Gastrocnemius medialis (tissue), 4 donors: ENCODE data around the gene IQCK.

Experiments used
- CTCF ChIP-seq, 5 experiments: fragments of 450-650 bp in 3 of 5; fragments of 200-600 bp in 2 of 5; sonication (generic) in 2 of 5; IDR thresholded peaks in 4 of 5; conservative IDR thresholded peaks in 1 of 5; 1 replicate in 4 of 5; 2 replicates in 1 of 5; pipeline ENCODE4 v1.5.1; 2016 to 2019; ENCODE audit warnings: antibody characterized with exemption in 5 of 5, mild to moderate bottlenecking in 3 of 5, moderate library complexity in 3 of 5
- POLR2A ChIP-seq, 2 donors: fragments of 450-650 bp; IDR thresholded peaks; one replicate each; pipeline ENCODE4 v1.6.1; 2017; ENCODE audit warnings: antibody characterized with exemption in 2 of 2, mild to moderate bottlenecking in 2 of 2, moderate library complexity in 2 of 2

DNA sequence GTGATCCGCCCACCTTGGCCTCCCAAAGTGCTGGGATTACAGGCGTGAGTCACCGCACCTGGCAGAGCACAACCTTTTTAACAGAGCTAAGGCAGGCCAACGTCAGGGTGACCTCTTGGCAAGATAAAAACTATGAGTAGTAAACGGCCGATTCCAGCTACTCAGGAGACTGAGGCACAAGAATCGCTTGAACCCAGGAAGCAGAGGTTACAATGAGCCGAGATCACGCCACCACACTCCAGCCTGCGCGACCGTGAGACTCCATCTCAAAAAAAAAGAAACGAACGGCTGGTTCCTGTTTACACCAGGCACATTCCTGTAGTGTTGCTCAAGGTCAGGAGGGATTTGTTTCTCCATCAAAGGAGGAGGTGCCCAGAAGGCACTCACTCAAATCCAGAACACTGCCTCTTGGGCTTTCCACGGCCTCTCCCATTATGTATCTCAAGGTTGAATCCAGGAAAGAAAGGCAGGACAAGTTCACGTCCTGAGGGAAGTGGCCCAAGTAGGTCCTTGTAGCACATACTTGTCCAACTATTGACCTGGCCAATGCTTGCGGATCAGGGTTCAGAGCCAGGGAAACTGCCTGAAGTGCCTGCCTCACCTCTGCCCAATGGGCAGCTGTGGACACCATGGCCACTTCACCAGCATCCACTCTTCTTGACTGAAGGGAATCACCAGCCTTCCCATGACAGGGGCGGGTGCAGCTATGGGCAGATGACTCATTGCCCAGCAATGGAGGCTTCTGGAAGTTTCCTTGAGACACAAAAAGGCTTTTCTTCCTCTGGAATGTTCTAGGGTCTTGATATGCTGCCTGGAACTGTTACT, 13.5 kb upstream of the IQCK start:
- TF ChIP-seq CTCF (IDR thresholded peaks at IDR 0.05 in 4 of 5, conservative IDR thresholded peaks at IDR 0.05 in 1 of 5) (no peak), POLR2A (IDR thresholded peaks at IDR 0.05) (no peak)
